Motor neuron (in vitro differentiated cells): ENCODE results near the gene CAMSAP1. TPM values are rescaled to one million over a fixed set of nuclear protein-coding genes. Genes with fewer than 3 reads are reported as not detected.
A peak's percentile ranks its signal among the peaks of the same experiment; 100 is the strongest.

ENCODE experiments used
- ATAC-seq, 8 experiments: fragments of 200-7000 bp; cut with Tn5 transposase; replicated peaks in 6 of 8; 2 replicates each; pipeline ENCODE4 v1.8.0; 2021; ENCODE audit warnings: mild to moderate bottlenecking in 8 of 8, moderate library complexity in 8 of 8
- H3K27ac ChIP-seq, 2 donors: fragments of 250-450 bp; sonication (Bioruptor Pico); 2 replicates each; pipeline ENCODE4 v1.9.0; 2021; ENCODE audit warnings: antibody characterized with exemption in 2 of 2, mild to moderate bottlenecking in 2 of 2, moderate library complexity in 1 of 2
- H3K4me1 ChIP-seq, 2 donors: fragments of 250-450 bp; sonication (Bioruptor Pico); replicated peaks in 1 of 2; 2 replicates each; pipeline ENCODE4 v1.6.1; 2021; ENCODE audit warnings: antibody characterized with exemption in 2 of 2, mild to moderate bottlenecking in 2 of 2, moderate library complexity in 1 of 2
- H3K4me3 ChIP-seq, 5 donors: fragments of 250-450 bp; sonication (Bioruptor Pico); 2 replicates each; pipeline ENCODE4 v1.9.0; 2021; ENCODE audit warnings: antibody characterized with exemption in 5 of 5, mild to moderate bottlenecking in 5 of 5, moderate library complexity in 4 of 5
- WGBS, 10 experiments: fragments of 450-650 bp; shearing (Covaris generic); methylation state at CpG; one replicate each; pipeline ENCODE4 v1.0.0; 2022; 5-methylcytosine and 5-hydroxymethylcytosine counted together
- in situ Hi-C, 9 experiments: fragments of 400-800 bp; cut with MboI; loops; one replicate each; pipeline ENCODE4 v1.15.0; 2021; ENCODE audit warnings: low sequenced_read_pairs in 9 of 9, low pct_unique_long_range_greater_than_20kb in 2 of 9; ENCODE audit not compliant: unreplicated experiment in 9 of 9
- total RNA-seq, 8 experiments: library from RNA; unstranded; fragments of 300-600 nt; gene quantifications; 2 replicates each; pipeline versions ENCODE4 v1.2.3 to v1.2.4, GENCODE V29; 2022

The CAMSAP1 gene
- total RNA-seq, 8 experiments from 2014 or later, result 8.2 to 71.6 (median 46.2) TPM

GRCh38 chr9:135775911-135776310 lies 131.4 kb downstream of the CAMSAP1 start:
- Histone ChIP-seq H3K4me1 (no peaks in the 10 kb centered on the region), H3K4me3 (no peak overlapping the region), H3K27ac (no peak overlapping the region)
- in situ Hi-C loops, result no loop called here
- no peak for ATAC-seq
- 10 to 100% (median 59%) methylated on average over 1 to 6 of the region's 7 CpGs; no CpG with 5 or more reads in 5 of the 10 experiments for WGBS, 10 experiments

- no peak overlapping the region for H3K4me3 ChIP-seq
- no peak for ATAC-seq
- H3K27ac ChIP-seq, result no peak overlapping the region
- no peaks in the 10 kb centered on the region for H3K4me1 ChIP-seq
- no CpG with 5 or more reads among the region's 24 CpGs for WGBS, 10 experiments
- in situ Hi-C loops, result no loop called here
These were observed 132.4 kb downstream of the CAMSAP1 start for GRCh38 chr9:135774794-135775525.

GRCh38 chr9:135774239-135774747 lies 133.1 kb downstream of the CAMSAP1 start:
- no peaks in the 10 kb centered on the region for H3K4me1 ChIP-seq
- no peak overlapping the region for H3K27ac ChIP-seq
- WGBS, 10 experiments, result 0 to 100% (median 86%) methylated on average over 1 to 11 of the region's 15 CpGs; no CpG with 5 or more reads in 3 of the 10 experiments
- in situ Hi-C loops, result no loop called here
- no peak overlapping the region for H3K4me3 ChIP-seq
- ATAC-seq, result no peak

GRCh38 chr9:135773530-135774238 lies 133.7 kb downstream of the CAMSAP1 start:
- 72 to 93% methylated on average over 2 of the region's 11 CpGs; no CpG with 5 or more reads in 8 of the 10 experiments for WGBS, 10 experiments
- peak in 2 of 8 experiments; percentile 40 to 64 for ATAC-seq
- Histone ChIP-seq H3K4me3 (no peak overlapping the region), H3K27ac (no peak overlapping the region), H3K4me1 (no peaks in the 10 kb centered on the region)
- in situ Hi-C loops, result no loop called here

GRCh38 chr9:135772702-135773493 lies 134.4 kb downstream of the CAMSAP1 start:
- ATAC-seq, result peak in 5 of 8 experiments; percentile 46 to 59 (median 56)
- 40 to 90% (median 63%) methylated on average over 1 to 6 of the region's 36 CpGs; no CpG with 5 or more reads in 7 of the 10 experiments for WGBS, 10 experiments
- in situ Hi-C loops, result no loop called here
- H3K4me3 ChIP-seq, result no peak overlapping the region
- H3K4me1 ChIP-seq, result no peaks in the 10 kb centered on the region
- no peak overlapping the region for H3K27ac ChIP-seq

GRCh38 chr9:135772056-135772646 lies 135.2 kb downstream of the CAMSAP1 start:
- Histone ChIP-seq H3K27ac (no peak overlapping the region), H3K4me1 (no peaks in the 10 kb centered on the region), H3K4me3 (no peak overlapping the region)
- ATAC-seq, result no peak
- in situ Hi-C loops, result no loop called here
- WGBS, 10 experiments, result 60 to 87% methylated on average over 1 to 3 of the region's 13 CpGs; no CpG with 5 or more reads in 8 of the 10 experiments

- Histone ChIP-seq H3K27ac (no peak overlapping the region), H3K4me1 (no peaks in the 10 kb centered on the region), H3K4me3 (no peak overlapping the region)
- in situ Hi-C loops, result no loop called here
- 49 to 91% methylated on average over 4 of the region's 21 CpGs; no CpG with 5 or more reads in 8 of the 10 experiments for WGBS, 10 experiments
- no peak for ATAC-seq
These were observed 135.8 kb downstream of the CAMSAP1 start for GRCh38 chr9:135771401-135772051.

- no peak for ATAC-seq
- 71 to 92% methylated on average over 5 to 9 of the region's 26 CpGs; no CpG with 5 or more reads in 8 of the 10 experiments for WGBS, 10 experiments
- H3K4me3 ChIP-seq, result no peak overlapping the region
- H3K27ac ChIP-seq, result no peak overlapping the region
- in situ Hi-C loops, result no loop called here
- no peaks in the 10 kb centered on the region for H3K4me1 ChIP-seq
These were observed 136.6 kb downstream of the CAMSAP1 start for GRCh38 chr9:135770771-135771170.

GRCh38 chr9:135770203-135770535 lies 137.2 kb downstream of the CAMSAP1 start:
- no CpG with 5 or more reads among the region's 19 CpGs for WGBS, 10 experiments

GRCh38 chr9:135769489-135770202 lies 137.7 kb downstream of the CAMSAP1 start:
- 20 to 90% methylated on average over 1 to 2 of the region's 32 CpGs; no CpG with 5 or more reads in 8 of the 10 experiments for WGBS, 10 experiments
- no peaks in the 10 kb centered on the region for H3K4me1 ChIP-seq
- H3K4me3 ChIP-seq, result no peak overlapping the region
- H3K27ac ChIP-seq, result no peak overlapping the region
- ATAC-seq, result no peak
- in situ Hi-C loops, result no loop called here

More at GRCh38 chr9:135770203-135770535, 137.2 kb downstream of the CAMSAP1 start:
- no peak overlapping the region for H3K27ac ChIP-seq
- no peak for ATAC-seq
- no peaks in the 10 kb centered on the region for H3K4me1 ChIP-seq
- no peak overlapping the region for H3K4me3 ChIP-seq
- in situ Hi-C loops, result no loop called here

GRCh38 chr9:135768516-135769218 lies 138.7 kb downstream of the CAMSAP1 start:
- H3K4me1 ChIP-seq, result no peaks in the 10 kb centered on the region
- H3K4me3 ChIP-seq, result no peak overlapping the region
- WGBS, 10 experiments, result 87% methylated on average over 9 of the region's 43 CpGs; no CpG with 5 or more reads in 9 of the 10 experiments
- no peak overlapping the region for H3K27ac ChIP-seq
- in situ Hi-C loops, result no loop called here
- no peak for ATAC-seq
